H1 (cell line): ENCODE results near the gene AEBP1. TPM values are rescaled to one million over a fixed set of nuclear protein-coding genes. Genes with fewer than 3 reads are reported as not detected.

Experiments
- CTCF ChIA-PET: fragments of 300-600 bp; sonication (Branson Sonifier 250); formaldehyde crosslinking; loops from one replicate; lab custom pipeline; 2021; ENCODE audit not compliant: partially characterized antibody; lab: Charles Lee
- POLR2A ChIA-PET: fragments of 300-600 bp; sonication (Branson Sonifier 250); formaldehyde crosslinking; loops from one replicate; lab custom pipeline; 2021; ENCODE audit warnings: inconsistent platforms; ENCODE audit not compliant: partially characterized antibody; lab: Charles Lee
- DNase-seq, 2 experiments: peaks; one replicate each; pipeline versions ENCODE4 v3.0.0 to v3.0.0-alpha.2; 2010 to 2022; ENCODE audit warnings: low spot score in 2 of 2, low read depth in 1 of 2, mixed read lengths in 1 of 2
- FAIRE-seq: peaks from 2 replicates; lab custom pipeline; 2011; peaks lifted over from hg19 to GRCh38; lab: Jason Lieb, UNC
- H2AFZ ChIP-seq: 2 replicates; pipeline ENCODE4 v1.8.1; 2012; ENCODE audit warnings: low read length, inconsistent platforms
- H2AK5ac ChIP-seq: 2 replicates; pipeline ENCODE4 v1.6.1; 2013; ENCODE audit warnings: low read depth, low read length
- H2BK120ac ChIP-seq: replicated peaks from 2 replicates; pipeline ENCODE3; 2013; ENCODE audit warnings: low read depth, low read length, inconsistent platforms
- H2BK12ac ChIP-seq: 2 replicates; pipeline ENCODE4 v1.6.1; 2013; ENCODE audit warnings: low read depth, low read length
- H2BK15ac ChIP-seq: 2 replicates; pipeline ENCODE4 v1.6.1; 2013; ENCODE audit warnings: low read length
- H2BK20ac ChIP-seq: 2 replicates; pipeline ENCODE4 v1.6.1; 2013; ENCODE audit warnings: low read length
- H2BK5ac ChIP-seq: 2 replicates; pipeline ENCODE4 v1.6.1; 2013; ENCODE audit warnings: low read depth, low read length
- H3K14ac ChIP-seq: 2 replicates; pipeline ENCODE4 v1.6.1; 2013; ENCODE audit warnings: inconsistent platforms; ENCODE audit not compliant: insufficient read length
- H3K18ac ChIP-seq: 2 replicates; pipeline ENCODE4 v1.6.1; 2013; ENCODE audit warnings: low read length; ENCODE audit errors: extremely low read depth
- H3K23ac ChIP-seq: 2 replicates; pipeline ENCODE4 v1.6.1; 2013; ENCODE audit warnings: inconsistent platforms; ENCODE audit not compliant: insufficient read length
- H3K23me2 ChIP-seq: 2 replicates; pipeline ENCODE4 v1.6.1; 2013; ENCODE audit warnings: low read depth, low read length
- H3K27ac ChIP-seq: 2 replicates; pipeline ENCODE4 v1.6.1; 2011; ENCODE audit warnings: low read depth, low read length, inconsistent platforms
- H3K27me3 ChIP-seq, 4 experiments: replicated peaks in 1 of 4; 1 replicate in 1 of 4; 2 replicates in 3 of 4; pipeline versions ENCODE4 v1.6.1 to v1.8.1; 2011 to 2013; ENCODE audit warnings: low read length in 3 of 4, mild to moderate bottlenecking in 3 of 4, inconsistent platforms in 2 of 4, mixed read lengths in 2 of 4, moderate library complexity in 1 of 4; ENCODE audit not compliant: control insufficient read depth in 3 of 4, insufficient read depth in 3 of 4; ENCODE audit errors: extremely low read depth in 1 of 4
- H3K36me3 ChIP-seq, 4 experiments: 2 replicates each; pipeline versions ENCODE4 v1.6.1 to v1.8.1; 2011 to 2013; ENCODE audit warnings: mild to moderate bottlenecking in 4 of 4, low read length in 3 of 4, moderate library complexity in 2 of 4, control low read depth in 1 of 4, inconsistent platforms in 1 of 4; ENCODE audit not compliant: insufficient read depth in 4 of 4, control insufficient read depth in 2 of 4
- H3K4ac ChIP-seq: replicated peaks from 2 replicates; pipeline ENCODE3; 2013; ENCODE audit warnings: low read length, low read depth, mixed read lengths, inconsistent platforms; ENCODE audit not compliant: insufficient read length
- H3K4me1 ChIP-seq, 4 experiments: replicated peaks in 1 of 4; 1 replicate in 1 of 4; 2 replicates in 3 of 4; pipeline versions ENCODE4 v1.6.1 to v1.8.1; 2011 to 2013; ENCODE audit warnings: low read length in 3 of 4, inconsistent platforms in 2 of 4, mixed read lengths in 1 of 4; ENCODE audit not compliant: insufficient read depth in 4 of 4, control insufficient read depth in 3 of 4
- H3K4me2 ChIP-seq, 2 experiments: 2 replicates each; pipeline versions ENCODE4 v1.6.1 to v1.8.1; 2011 to 2013; ENCODE audit warnings: low read depth in 2 of 2, low read length in 2 of 2, control low read depth in 1 of 2, inconsistent platforms in 1 of 2, mild to moderate bottlenecking in 1 of 2; ENCODE audit not compliant: insufficient read depth in 1 of 2
- H3K4me3 ChIP-seq, 4 experiments: fragments of 200-600, 300-600 bp in 1 of 4; sonication (generic), shearing (Covaris generic), sonication (Bioruptor Twin) in 1 of 4; 2 replicates each; pipeline versions ENCODE4 v1.5.1 to v1.8.1; 2011 to 2016; ENCODE audit warnings: low read length in 4 of 4, low read depth in 3 of 4, control low read depth in 2 of 4, inconsistent platforms in 2 of 4, mild to moderate bottlenecking in 2 of 4, mixed read lengths in 1 of 4, moderate library complexity in 1 of 4; ENCODE audit not compliant: insufficient read depth in 2 of 4; ENCODE audit errors: extremely low read depth in 1 of 4
- H3K56ac ChIP-seq: replicated peaks from 2 replicates; pipeline ENCODE3; 2013; ENCODE audit warnings: low read depth, mild to moderate bottlenecking, mixed read lengths, low read length, inconsistent platforms; ENCODE audit not compliant: insufficient read length
- H3K79me1 ChIP-seq: 2 replicates; pipeline ENCODE4 v1.6.1; 2013; ENCODE audit warnings: low read depth, low read length, control low read depth
- H3K79me2 ChIP-seq, 2 experiments: 2 replicates each; pipeline versions ENCODE4 v1.6.1 to v1.8.1; 2012 to 2013; ENCODE audit warnings: low read length in 2 of 2, mild to moderate bottlenecking in 2 of 2, inconsistent platforms in 1 of 2; ENCODE audit not compliant: insufficient read depth in 2 of 2, control insufficient read depth in 1 of 2
- H3K9ac ChIP-seq, 4 experiments: replicated peaks in 1 of 4; 1 replicate in 1 of 4; 2 replicates in 3 of 4; pipeline versions ENCODE4 v1.6.1 to v1.8.1; 2011 to 2013; ENCODE audit warnings: low read depth in 3 of 4, low read length in 3 of 4, control low read depth in 2 of 4, mild to moderate bottlenecking in 2 of 4, moderate library complexity in 2 of 4, inconsistent platforms in 1 of 4; ENCODE audit errors: extremely low read depth in 1 of 4
- H3K9me3 ChIP-seq, 2 experiments: 2 replicates each; pipeline versions ENCODE4 v1.6.1 to v1.8.1; 2012 to 2013; ENCODE audit warnings: mild to moderate bottlenecking in 2 of 2, moderate library complexity in 2 of 2, control low read depth in 1 of 2, inconsistent platforms in 1 of 2, low read depth in 1 of 2, low read length in 1 of 2, mixed read lengths in 1 of 2; ENCODE audit not compliant: insufficient read depth in 2 of 2
- H4K20me1 ChIP-seq, 2 experiments: replicated peaks in 1 of 2; 2 replicates each; pipeline versions ENCODE3 to v1.8.1; 2011 to 2013; ENCODE audit warnings: inconsistent platforms in 2 of 2, low read length in 2 of 2, mild to moderate bottlenecking in 1 of 2; ENCODE audit not compliant: insufficient read depth in 2 of 2, control insufficient read depth in 1 of 2
- H4K5ac ChIP-seq: 2 replicates; pipeline ENCODE4 v1.6.1; 2013; ENCODE audit warnings: low read length, low read depth, mixed read lengths, inconsistent platforms; ENCODE audit not compliant: insufficient read length
- H4K8ac ChIP-seq: 2 replicates; pipeline ENCODE4 v1.8.0; 2013; ENCODE audit warnings: mild to moderate bottlenecking, moderate library complexity, low read length, inconsistent platforms; ENCODE audit not compliant: insufficient read depth; ENCODE audit errors: extremely low read depth
- H4K91ac ChIP-seq: replicated peaks from 2 replicates; pipeline ENCODE3; 2013; ENCODE audit warnings: low read length, mixed read lengths, inconsistent platforms; ENCODE audit not compliant: insufficient read length
- ASH2L ChIP-seq: fragments of 200-600, 300-600 bp; sonication (generic); IDR thresholded peaks from one replicate; pipeline ENCODE4 v1.7.1; 2017; ENCODE audit warnings: low read length
- BCL11A ChIP-seq, 2 experiments: IDR thresholded peaks; one replicate each; pipeline ENCODE4 v1.6.1; 2011; ENCODE audit warnings: low read depth in 2 of 2, low read length in 2 of 2, mild to moderate bottlenecking in 2 of 2
- BRCA1 ChIP-seq: IDR thresholded peaks from 2 replicates; pipeline ENCODE4 v1.6.1; 2012; ENCODE audit warnings: low read depth, low read length, improper control_type of control experiment
- CTBP2 ChIP-seq: IDR thresholded peaks from 2 replicates; pipeline ENCODE4 v1.7.0; 2011; ENCODE audit warnings: borderline replicate concordance, mild to moderate bottlenecking, moderate library complexity, mixed read lengths, low read length; ENCODE audit not compliant: insufficient read depth, insufficient read length
- JUN ChIP-seq: IDR thresholded peaks from 2 replicates; pipeline ENCODE4 v1.6.1; 2011; ENCODE audit warnings: low read depth, mild to moderate bottlenecking, improper control_type of control experiment, low read length
- POU5F1 ChIP-seq: IDR thresholded peaks from 2 replicates; pipeline ENCODE4 v1.6.1; 2011; ENCODE audit warnings: low read depth, mild to moderate bottlenecking, low read length, moderate library complexity
- SP1 ChIP-seq: IDR thresholded peaks from 2 replicates; pipeline ENCODE4 v1.6.1; 2011; ENCODE audit warnings: low read depth, low read length
- WGBS, 2 experiments: shearing (Covaris generic) in 1 of 2; methylation state at CpG; one replicate each; pipeline versions ENCODE4 v1.1.6 to v1.1.7; 2013 to 2015; ENCODE audit warnings: low lambda C conversion rate in 2 of 2, mixed read lengths in 2 of 2, inconsistent platforms in 1 of 2, low coverage in 1 of 2, missing lambda C conversion rate in 1 of 2; ENCODE audit not compliant: insufficient replicate concordance in 2 of 2, insufficient coverage in 1 of 2, insufficient read length in 1 of 2; ENCODE audit errors: extremely low coverage in 1 of 2, missing lambda C conversion rate in 1 of 2; 5-methylcytosine and 5-hydroxymethylcytosine counted together
- polyA plus RNA-seq, 7 experiments: library from polyadenylated mRNA; depleted of rRNA in 3 of 7; stranded (reverse) in 5 of 7; unstranded in 2 of 7; fragments of >200 nt in 5 of 7; fragments of 200-250 nt in 2 of 7; gene quantifications; 1 replicate in 5 of 7; 2 replicates in 1 of 7; 4 replicates in 1 of 7; pipeline versions ENCODE4 v1.2.1 to v1.2.3, GENCODE V29; 2011 to 2013; ENCODE audit warnings: missing spikeins in 2 of 7, mixed read lengths in 2 of 7
- total RNA-seq: library from RNA; stranded (reverse); fragmentation: NEBNext Ultra II Directional; extraction: Animal tissue kit (Norgen Biotek cat#: 25700); gene quantifications from 2 replicates; pipeline ENCODE4 v1.2.1, GENCODE V29; 2021

Gene AEBP1
- total and polyA plus RNA-seq, 2 of the 8 experiments (the other 6 are each of a cell fraction or from before 2014, with no cell fraction given): 10.4 to 41.2 TPM

DNA sequence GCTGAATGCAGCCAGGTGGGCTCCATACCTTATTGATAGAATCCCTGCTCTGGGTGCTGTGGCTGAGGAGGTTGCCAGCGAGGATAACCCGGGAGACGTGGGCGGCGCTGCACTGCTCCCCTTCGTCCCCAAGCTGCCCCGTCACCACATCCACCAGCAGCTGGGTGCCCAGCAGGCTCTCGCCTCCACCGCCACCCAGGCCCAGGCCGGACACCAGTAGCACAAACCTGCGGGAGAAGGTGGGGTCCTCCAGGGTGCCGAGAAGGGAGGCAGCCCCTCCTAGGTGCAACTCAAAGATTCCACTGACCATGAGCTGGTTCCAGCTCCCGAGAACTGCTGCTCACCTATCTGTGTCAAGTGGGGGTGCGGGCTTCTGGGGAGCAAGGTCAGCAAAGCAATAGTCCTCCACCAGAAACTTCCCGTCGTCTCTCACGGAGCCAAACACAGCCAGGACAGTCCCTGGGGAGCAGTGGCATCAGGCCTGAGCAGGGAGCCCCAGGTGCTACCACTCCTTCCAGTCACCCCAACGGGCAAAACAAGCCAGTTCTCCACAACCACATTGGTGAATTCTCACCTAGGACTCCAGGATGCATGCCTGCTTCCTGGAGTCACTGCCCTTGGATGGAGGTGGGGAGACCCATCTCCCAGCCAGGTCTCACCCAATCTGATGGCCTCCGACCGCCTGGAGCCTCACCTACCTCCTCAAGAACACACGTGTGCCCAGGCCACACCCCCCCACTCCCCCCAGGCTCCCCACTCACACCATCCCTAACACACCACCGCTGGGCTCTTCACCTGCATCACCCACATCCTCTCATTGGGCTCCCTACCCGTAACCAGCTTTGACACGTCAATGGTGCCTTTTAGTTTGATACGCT lies 12.9 kb downstream of the AEBP1 start:
- peaks cover 8% of the 10 kb centered on the region for H3K79me1 ChIP-seq
- no peak overlapping the region for H2AK5ac ChIP-seq
- no peak for FAIRE-seq
- no peak overlapping the region for H3K23ac ChIP-seq
- no peak overlapping the region for H3K4me3 ChIP-seq
- H3K56ac ChIP-seq: no peak overlapping the region
- no peak overlapping the region for H3K14ac ChIP-seq
- peaks cover 6 to 13% of the 10 kb centered on the region in 2 experiments for H4K20me1 ChIP-seq
- ChIA-PET CTCF (interaction anchor here (0.6 to 1.7 kb wide), 3 partner anchors 8 to 663 kb away, joined by 3 to 5 read pairs (median 4); no protein-coding TSS in a partner anchor), POLR2A (interaction anchor here (0.6 to 3.4 kb wide), 4 partner anchors 10 to 45 kb away, joined by 3 to 13 read pairs (median 6); partner anchors contain the start of gene AEBP1)
- H2BK12ac ChIP-seq: no peak overlapping the region
- H3K27ac ChIP-seq: no peak overlapping the region
- no peaks in the 10 kb centered on the region for H3K23me2 ChIP-seq
- H4K8ac ChIP-seq: no peak overlapping the region; the same call in 1 of the 2 replicates
- no peak overlapping the region for H2BK15ac ChIP-seq
- H4K91ac ChIP-seq: no peak overlapping the region
- no peak overlapping the region for H3K4me2 ChIP-seq
- TF ChIP-seq BRCA1: no peak
- TF ChIP-seq POU5F1: no peak
- TF ChIP-seq BCL11A (IDR thresholded peaks at IDR 0.05; ENCODE audit: low read depth in 2 of 2, low read length in 2 of 2): no peak
- no peak for TF ChIP-seq CTBP2
- no peak for TF ChIP-seq SP1
- TF ChIP-seq ASH2L: no peak
- no peak for TF ChIP-seq JUN
- no peaks in the 10 kb centered on the region for H3K9me3 ChIP-seq
- no peaks in the 10 kb centered on the region for H3K27me3 ChIP-seq
- no peak overlapping the region for H2BK20ac ChIP-seq
- H4K5ac ChIP-seq: no peak overlapping the region
- peaks cover 1 to 8% of the 10 kb centered on the region in 2 experiments; a peak in 2 of 4 replicates for H3K79me2 ChIP-seq
- WGBS, 2 experiments: 92% methylated on average over 18 of the region's 25 CpGs; no CpG with 5 or more reads in 1 of the 2 experiments
- H2BK120ac ChIP-seq: no peak overlapping the region
- no peak overlapping the region for H3K9ac ChIP-seq
- peaks cover 19 to 72% (median 37%) of the 10 kb centered on the region in 4 experiments; a peak in 7 of 8 replicates for H3K36me3 ChIP-seq
- H3K4me1 ChIP-seq: peaks cover 0 to 6% (median 3%) of the 10 kb centered on the region in 4 experiments; a peak in 3 of 7 replicates
- no peak for DNase-seq
- no peak overlapping the region for H3K4ac ChIP-seq
- H3K18ac ChIP-seq: no peak overlapping the region
- H2AFZ ChIP-seq: no peak overlapping the region
- no peak overlapping the region; the same call in 1 of the 2 replicates for H2BK5ac ChIP-seq
